HG03139 (cell line): Measurements from ENCODE around the gene ATXN1.
A peak's percentile ranks its signal among the peaks of the same experiment; 100 is the strongest.
"Not testable (repeated sequence)": the region's sequence is repeated elsewhere in the genome, so short reads cannot be mapped to it uniquely, and the experiment has no call there.

Experiments used
- ATAC-seq: cut with Tn5 transposase; IDR thresholded peaks from one replicate; pipeline ENCODE4 v1.9.1; 2021; ENCODE audit not compliant: unreplicated experiment

Gene ATXN1

DNA sequence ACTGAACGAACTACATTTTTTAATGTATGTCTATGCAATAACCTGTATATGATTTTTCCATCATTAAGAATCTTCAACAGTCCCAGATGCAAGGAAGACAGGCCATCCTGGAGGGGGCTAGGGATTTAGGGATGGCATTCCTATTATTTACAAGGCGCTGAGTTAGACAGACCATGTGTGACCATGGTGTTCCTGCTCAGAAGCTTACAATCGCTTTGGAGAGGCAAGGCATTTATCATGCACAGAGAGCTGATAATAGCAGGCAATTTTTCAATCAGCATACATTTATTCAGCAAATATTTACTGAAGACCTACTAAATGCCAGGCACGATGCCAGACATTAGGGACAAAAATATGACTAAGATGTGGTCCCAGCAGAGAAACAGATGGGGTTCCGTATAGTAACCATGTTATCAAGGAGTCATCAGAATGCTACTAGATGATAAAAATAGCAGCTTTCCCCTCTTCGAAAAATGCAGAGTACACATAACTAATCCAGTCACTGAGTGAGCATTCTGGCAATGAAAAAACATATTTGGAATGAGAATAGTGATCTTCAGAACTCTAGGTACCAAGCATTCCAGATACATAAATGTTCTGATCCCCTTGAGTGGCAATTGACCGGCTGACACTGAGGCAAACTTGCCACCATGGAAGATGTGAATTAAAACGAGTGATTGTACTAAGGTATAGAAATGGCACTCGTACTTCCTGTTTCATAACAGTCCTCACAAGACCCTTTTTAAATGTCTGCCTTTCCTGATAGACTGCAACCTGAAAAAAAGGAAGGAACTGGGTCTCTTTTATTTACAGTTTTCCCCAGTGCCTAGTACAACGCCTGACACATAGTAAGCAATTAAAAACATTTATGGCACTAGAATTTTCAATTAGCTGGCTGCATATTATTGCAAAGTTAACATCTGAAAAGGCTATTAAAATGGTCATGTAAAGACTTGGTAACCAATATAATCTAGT is 135.7 kb downstream of the ATXN1 start:
- ATAC-seq: no peak

DNA sequence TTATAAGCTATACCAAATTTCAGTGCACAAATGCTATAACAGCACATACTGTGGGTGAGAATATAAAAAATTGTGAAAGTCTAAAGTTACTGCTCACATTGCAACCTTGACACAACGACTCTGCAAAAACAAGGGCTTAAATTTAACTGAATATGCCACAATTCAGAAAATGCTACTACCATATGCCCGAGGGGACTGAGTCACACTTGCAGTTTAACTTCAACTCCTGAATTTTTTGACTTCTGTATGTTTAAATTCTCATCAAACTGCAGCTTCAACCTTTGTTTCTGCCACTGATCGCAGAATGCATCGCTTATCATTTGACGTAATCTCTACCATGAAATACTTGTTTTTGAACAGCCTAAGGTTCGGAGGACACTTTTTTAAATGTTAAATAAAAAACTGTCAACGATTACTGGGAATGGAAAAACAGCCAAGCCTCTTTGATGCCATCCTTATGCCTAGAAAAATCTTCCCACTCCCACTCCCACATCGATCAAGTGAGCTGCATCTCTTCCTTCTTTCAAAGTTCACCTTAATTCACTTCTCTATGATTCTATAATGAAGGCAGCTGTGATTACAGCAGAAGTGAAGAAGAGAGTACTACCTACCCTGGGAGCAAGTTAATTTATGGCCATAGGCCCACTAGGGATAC is 136.5 kb downstream of the ATXN1 start:
- no peak for ATAC-seq

DNA sequence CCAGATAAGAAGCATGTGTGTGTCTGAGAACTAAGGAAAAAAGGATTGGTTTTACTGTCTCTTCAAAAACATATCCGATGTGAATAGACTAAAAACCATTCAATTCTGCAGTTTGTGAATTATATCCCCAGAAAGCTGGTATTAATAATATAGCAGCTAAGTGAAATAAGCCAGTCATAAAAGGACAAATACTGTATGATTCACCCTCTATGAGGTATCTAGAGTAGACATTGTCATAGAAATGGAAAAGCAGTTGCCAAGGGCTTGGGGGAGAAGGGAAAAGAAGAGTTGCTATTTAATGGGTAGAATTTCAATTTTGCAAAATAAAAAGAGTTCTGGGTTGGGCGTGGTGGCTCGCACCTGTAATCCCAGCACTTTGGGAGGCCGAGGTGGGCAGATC is 137.5 kb downstream of the ATXN1 start:
- ATAC-seq: no peak

DNA sequence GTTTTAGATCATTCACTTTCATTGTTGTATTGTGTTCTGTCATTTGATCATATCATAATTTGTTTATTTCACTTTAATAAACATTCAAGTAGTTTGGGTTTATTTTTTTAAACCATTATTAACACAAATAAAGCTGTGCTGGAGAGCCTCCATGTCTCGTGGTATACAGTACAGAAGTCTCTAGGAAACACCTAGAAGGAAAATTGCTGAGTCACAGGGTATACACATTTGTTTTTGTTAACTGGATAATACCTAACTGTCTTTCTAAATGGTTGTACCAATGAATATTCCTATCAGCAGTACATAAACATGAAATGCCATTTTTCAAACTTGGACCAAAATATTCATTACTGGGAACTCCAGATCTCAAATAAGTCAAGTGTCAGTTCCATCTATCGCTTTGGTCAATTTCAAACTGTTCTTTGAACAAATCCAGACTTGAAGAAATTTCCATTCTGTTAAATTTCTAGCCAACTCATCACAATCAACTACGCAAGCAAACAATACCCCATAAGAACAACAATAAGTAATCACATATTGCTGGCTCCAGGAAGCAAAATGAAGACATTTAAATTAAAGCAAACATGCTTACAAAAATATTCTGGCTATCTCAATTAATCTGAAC is 138.1 kb downstream of the ATXN1 start:
- no peak for ATAC-seq

DNA sequence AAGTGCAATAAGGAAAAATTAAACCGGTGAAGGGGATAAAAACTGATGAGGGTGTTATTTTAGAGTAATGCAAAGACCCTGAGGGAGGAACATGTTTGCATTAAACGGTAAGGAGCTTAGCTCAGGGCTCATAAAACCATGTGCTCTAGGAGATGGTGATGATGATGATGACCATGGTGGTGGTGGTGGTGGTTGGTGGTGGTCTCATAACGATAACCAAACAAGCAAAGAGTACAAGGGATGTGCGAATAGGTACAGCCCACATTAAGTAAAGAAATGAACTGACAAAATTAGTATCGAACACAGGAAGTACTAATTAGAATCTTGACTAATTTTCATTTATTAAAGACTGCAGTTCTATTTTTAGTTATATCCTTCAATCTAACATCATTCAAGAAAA is 139.1 kb downstream of the ATXN1 start:
- no peak for ATAC-seq

DNA sequence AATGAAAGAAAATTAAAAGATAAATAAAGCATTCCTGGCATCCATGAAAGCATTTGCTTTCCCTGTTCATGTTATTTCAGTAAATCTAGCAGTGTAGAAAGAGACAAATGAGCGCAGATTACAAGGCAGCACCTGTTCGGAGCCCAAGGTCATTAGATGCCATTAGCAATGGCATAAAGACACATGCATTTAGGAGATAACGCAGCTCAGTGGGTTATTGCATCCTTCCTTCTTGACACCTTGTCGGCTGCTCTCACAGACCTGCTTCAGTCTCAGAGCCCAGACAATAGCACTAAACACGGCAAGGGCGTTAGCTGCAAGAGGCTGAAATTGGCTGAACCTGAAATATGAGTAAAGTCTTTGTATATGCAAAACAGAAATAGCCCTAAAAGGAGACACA is 140.3 kb downstream of the ATXN1 start:
- ATAC-seq: no peak

DNA sequence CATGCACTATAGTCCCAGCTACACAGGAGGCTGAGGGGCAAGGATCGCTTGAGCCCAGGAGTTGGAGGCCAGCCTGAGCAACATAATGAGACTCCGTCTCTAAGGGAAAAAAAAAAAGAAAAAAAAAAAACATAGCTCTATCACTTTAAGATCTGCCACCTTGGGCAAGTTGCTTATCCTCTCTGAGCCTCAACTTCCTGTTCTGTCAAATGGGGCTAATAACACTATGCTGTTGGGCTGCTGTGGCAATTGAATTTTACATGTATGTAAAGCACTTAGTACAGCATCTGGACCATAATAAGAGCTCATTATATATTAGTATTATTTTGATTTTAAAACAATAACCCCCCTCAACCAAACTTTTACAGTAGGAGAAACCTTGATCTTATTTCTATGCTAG is 141.5 kb downstream of the ATXN1 start:
- no peak for ATAC-seq

DNA sequence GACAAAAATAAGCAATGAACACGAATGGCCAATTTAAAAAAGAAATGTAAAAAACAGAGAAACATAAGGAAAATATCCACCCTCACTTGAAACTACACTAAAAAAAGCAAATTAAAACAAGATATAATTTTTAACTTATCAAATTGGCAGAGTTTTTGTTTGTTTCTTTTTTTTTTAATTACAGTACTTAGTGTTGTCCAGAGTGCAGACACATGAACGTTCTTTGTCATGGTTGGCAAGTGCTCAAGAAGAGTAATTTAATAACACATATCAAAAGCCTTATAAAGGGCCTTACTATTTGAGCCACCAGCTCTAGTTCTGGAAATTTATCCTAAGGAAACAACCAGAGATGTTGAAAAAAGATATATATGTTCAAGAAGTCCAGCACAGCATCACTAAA is 142.3 kb downstream of the ATXN1 start:
- ATAC-seq: no peak

DNA sequence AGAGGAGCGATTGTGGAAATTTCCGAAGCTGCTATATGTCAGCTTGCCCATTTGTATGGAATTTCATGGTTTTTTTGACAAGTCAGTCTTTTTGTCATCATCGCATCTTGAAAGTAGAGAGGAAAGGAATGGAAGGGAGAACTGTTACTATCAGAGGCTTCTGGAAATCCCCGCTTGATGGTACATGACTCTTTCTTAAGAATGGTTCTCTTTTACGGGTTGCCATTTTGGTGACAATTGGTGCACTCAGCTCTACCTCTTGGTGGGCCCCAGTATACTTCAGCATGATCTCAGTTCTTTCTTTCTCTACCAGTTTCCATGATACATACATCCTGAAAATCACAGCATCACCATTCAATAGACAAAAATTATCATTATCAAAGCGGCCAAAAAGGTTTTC is 146.0 kb downstream of the ATXN1 start:
- not testable (repeated sequence) for ATAC-seq

DNA sequence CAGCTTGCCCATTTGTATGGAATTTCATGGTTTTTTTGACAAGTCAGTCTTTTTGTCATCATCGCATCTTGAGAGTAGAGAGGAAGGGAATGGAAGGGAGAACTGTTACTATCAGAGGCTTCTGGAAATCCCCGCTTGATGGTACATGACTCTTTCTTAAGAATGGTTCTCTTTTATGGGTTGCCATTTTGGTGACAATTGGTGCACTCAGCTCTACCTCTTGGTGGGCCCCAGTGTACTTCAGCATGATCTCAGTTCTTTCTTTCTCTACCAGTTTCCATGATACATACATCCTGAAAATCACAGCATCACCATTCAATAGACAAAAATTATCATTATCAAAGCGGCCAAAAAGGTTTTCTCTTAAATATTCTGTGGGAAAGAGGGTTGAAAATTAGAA is 147.1 kb downstream of the ATXN1 start:
- not testable (repeated sequence) for ATAC-seq

DNA sequence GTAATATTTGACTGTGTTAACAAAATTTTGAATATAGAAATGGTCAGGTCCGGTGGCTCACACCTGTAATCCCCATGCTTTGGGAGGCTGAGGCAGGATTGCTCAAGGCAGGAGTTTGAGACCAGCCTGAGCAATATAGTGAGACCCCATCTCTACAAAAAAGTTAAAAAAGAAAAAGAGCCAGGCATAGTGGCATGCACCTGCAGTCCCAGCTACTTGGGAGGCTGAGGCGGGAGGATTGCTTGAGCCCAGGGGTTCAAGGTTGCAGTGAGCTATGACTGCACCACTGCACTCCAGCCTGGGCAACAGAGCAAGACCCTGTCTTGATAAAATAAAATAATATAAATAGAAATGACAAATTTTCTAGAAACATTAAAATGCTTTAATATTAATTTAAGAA is 147.8 kb downstream of the ATXN1 start:
- not testable (repeated sequence) for ATAC-seq

DNA sequence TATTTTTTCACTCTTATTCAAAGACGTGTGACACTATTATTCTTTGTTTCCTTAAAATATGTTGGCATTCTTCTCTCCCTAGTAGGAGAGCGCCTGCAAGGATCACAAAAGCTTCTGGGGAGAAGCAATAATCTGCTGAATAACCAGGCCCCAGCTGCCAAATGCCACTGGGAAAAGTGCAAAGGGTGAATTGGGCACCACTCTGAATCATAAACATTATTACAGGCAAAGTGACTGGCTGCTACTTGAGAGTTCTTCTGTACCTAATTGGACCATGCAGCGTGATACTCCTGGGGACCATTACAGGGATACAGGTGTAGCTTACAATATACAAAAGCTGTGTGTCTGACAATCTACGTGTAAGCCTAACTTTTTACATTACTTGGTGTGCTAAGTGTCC is 152.8 kb downstream of the ATXN1 start:
- no peak for ATAC-seq

DNA sequence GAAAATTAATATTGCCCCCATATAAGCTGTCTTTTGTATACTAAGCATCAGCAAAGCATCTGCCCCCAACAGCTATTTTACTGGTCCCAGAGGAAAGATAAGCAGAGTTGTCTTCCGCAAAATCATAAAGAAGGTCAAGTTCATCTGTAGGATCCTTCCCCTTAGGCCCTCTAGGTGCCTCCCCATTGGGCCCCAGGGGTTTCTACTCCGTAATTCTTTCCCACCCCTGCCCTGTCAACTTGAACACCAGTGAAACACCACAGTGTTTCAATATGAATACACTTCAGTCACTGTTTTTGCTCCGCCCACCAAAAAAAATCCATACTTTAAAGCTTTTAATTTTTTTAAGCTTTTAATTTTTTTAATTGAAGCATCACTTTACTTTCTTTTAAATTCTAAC is 159.2 kb downstream of the ATXN1 start:
- peak; percentile 88 for ATAC-seq

DNA sequence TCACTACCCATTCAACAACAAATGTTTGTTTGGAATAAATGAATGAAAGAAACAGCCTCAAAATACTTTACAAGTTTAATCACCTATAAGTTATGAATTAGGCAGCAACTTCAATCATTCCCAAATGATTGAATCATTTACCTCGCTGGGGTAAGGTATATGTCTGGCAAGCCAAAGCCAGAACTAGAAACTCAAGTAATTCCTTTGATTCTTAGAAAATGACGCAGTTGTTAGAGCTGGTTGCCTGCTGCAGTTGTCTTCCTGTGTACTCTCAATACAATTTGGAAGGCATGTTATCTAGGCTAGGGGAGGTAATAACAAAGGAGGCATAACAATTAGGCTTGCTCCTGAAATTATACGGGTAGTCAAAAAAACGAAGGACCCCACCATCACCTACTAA is 160.6 kb downstream of the ATXN1 start:
- no peak for ATAC-seq

DNA sequence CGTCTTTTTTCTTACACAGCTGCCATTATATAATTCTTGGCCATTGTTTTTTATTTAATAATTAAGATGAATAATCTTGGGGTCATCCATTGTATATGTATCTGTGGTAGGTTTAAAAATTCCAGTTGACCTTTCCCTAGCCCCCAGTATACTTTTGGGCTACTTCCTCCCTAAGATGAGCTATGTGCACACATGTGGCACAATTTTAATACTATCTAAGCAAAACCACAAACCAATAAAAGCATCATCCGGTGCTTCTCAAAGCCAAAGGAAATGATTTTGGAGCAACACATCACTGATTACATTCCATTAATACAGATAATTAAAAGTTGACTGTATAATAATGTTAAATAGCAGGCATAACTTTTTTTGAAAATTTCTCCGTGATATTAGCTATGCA is 161.2 kb downstream of the ATXN1 start:
- ATAC-seq: no peak

DNA sequence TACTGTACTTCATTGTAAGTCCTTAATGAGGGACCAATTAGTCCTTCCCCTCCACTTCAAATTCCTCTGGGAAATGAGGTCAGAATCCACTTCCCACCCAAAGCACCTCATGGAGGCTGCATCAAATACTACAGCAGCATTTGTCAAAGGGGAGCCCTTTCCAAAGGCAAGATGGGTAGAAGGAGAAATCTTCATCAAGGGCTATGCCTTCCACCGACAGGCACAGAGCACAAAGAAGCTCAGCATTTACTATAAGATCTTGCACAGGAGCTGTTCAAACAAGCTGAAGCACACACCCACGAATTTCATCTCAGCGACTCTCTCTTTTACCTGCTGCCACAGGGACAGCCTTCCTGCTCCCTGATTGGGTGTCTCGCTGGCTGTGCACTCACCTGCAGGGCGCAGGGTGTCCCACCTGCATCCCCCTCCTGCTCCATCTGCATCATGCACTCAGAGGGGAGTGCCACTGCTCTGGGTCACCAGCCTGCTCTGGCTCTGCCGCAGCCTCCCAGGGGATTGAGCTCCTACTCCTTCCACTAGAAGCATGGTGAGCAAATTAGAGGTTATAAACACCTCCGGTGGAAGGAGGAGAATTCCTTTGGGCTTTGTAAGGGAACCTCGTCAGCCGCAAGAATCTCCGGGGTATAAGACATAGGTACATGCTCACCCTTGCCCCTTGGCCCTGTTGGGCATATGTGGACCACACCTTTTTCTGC is 164.5 kb downstream of the ATXN1 start:
- no peak for ATAC-seq

DNA sequence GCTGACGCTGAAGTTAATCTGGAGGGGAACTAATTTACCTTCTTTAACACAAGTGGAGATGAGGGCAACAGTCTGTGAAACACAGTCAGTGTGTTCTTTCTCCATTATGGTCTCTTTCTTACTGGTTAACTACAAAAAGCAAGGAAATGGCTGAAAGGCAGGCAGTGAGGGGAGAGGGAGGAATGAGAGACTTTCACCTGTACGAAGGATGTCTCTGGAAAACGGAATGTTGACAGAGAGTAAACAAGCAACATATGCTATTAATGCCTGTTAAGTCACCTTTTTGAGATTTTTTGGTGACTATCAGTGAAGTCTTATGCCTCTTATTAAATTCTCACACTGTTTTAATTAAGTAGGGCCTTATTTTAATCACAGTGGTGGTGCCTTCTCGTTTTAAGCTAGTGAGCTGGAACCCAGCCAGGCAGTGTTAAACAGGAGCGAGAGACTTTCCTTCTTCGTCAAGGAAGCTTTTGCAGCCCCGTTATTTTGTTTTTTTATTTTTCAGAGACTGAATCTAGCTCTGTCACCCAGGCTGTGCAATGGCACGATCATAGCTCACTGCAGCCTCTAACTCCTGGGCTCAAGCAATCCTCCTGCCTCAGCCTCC is 165.6 kb downstream of the ATXN1 start:
- ATAC-seq: no peak

DNA sequence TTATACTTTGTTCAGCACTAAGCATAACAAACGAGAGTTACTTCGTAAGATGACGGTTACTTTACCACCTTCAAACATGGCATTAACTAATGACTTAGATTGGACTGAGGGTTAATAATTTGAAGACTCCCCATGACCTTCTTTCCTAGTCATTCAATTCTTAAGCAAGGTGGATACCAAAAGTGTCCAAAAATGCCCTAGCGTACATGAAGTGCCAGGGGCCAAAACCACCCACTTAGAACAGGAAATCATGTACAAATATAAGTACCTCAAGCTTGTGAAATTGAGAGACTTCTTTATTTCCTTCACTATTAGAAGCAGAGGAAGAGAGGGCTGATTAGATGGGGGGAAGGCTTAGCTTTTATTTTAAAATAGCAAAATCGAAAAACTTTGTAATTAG is 166.4 kb downstream of the ATXN1 start:
- ATAC-seq: no peak

DNA sequence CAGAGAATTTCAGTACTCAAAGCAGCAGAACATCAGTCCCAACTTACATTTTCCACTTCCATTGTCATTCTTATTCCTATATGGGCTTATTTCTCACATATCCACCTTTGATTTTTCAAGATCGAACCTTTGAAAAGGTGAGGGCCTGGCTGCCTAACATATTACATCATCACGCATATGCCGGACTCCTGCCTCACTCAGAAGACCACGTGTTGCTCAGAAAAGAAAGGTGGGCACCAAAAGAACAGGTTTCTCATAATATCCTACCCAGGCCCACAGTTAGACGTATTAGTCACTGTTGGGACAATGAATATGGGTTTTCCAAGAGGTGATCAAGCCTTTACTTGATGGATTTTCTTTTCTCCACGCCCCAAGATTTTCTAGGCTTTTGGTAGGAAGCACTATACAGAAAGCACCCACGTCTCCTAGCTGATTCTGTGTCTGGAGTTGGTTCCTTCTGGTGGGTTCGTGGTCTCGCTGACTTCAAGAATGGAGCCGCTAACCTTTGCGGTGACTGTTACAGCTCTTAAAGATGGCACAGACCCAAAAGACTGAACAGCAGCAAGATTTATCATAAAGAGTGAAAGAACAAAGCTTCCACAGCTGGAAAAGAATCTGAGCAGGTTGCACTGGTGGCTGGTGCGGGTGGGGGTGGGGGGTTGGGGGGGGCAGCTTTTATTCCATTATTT is 168.9 kb downstream of the ATXN1 start:
- ATAC-seq: no peak
